ENCODE results near the gene COL6A3. TPM values are rescaled to one million over a fixed set of nuclear protein-coding genes. Genes with fewer than 3 reads are reported as not detected.
"Not testable (repeated sequence)": the region's sequence is repeated elsewhere in the genome, so short reads cannot be mapped to it uniquely, and the experiment has no call there.

COL6A3 gene
- total RNA-seq, 2 experiments from 2014 or later, result 0.90 to 1.3 TPM

DNA sequence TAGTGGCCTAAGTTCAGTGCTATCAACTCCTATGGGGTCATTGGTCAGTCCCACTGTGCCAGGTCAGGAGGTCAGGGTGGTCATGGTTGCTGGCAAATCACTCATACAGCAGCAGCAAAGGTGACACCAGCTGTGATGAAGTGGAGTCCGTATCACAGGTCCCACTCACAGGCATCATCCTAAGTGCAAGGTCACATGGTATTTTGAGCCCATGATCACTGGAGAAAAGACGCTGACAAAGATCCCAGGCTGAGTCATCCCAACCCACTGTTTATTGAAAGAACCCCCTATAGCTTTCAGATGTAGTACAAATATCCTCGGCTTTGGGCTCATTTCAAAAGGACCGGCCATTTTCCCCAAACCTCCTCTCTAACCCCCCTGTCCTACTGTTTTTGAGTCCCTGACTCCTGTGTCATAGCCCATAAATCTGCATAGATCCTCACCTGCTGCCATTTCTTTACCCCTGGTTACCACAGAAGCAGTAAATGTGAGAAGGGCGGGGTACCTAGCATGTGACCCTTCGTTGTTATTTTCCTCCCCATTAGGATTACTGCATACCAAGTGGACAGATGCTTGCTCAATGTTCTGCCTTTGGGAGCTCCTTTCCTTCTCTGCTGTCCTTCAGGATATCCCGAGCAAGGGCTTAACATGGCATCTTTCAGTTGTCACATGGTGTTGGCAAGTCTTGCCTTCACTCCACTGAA is 107.7 kb downstream of the COL6A3 start:
- Mint-ChIP-seq H3K4me3 (no peak overlapping the region), H3K4me1 (no peaks in the 10 kb centered on the region), H3K36me3 (ENCODE audit: low read depth) (no peaks in the 10 kb centered on the region), H3K9me3 (peaks cover 10% of the 10 kb centered on the region), H3K27me3 (peaks cover 6% of the 10 kb centered on the region), H3K27ac (no peak overlapping the region)
- POLR2A ChIA-PET, result no interaction called here
- CTCF ChIA-PET, result no interaction called here
- no peak for DNase-seq

DNA sequence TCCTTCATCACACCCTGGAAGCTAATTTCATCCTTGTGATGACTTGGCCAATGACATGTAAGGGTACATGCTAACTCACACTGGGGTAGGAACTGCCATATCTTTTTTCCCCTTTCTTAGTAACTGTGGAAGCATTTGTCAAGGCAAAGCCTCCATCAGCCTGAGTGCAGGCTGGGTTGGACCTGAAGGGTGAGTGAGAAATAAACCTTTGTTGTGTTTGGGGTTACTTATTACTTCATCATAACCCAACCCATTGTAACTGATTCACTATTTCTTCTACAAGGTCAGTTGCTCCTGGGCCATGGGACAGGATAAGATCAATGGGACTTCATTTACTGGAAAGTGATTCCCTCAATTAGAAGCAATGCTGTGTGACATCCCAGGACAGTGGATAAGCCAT is 108.4 kb downstream of the COL6A3 start:
- Mint-ChIP-seq H3K27me3 (peaks cover 6% of the 10 kb centered on the region), H3K4me3 (no peak overlapping the region), H3K9me3 (peaks cover 10% of the 10 kb centered on the region), H3K4me1 (no peaks in the 10 kb centered on the region), H3K36me3 (ENCODE audit: low read depth) (no peaks in the 10 kb centered on the region), H3K27ac (no peak overlapping the region)
- CTCF ChIA-PET, result no interaction called here
- DNase-seq, result no peak
- POLR2A ChIA-PET, result no interaction called here

DNA sequence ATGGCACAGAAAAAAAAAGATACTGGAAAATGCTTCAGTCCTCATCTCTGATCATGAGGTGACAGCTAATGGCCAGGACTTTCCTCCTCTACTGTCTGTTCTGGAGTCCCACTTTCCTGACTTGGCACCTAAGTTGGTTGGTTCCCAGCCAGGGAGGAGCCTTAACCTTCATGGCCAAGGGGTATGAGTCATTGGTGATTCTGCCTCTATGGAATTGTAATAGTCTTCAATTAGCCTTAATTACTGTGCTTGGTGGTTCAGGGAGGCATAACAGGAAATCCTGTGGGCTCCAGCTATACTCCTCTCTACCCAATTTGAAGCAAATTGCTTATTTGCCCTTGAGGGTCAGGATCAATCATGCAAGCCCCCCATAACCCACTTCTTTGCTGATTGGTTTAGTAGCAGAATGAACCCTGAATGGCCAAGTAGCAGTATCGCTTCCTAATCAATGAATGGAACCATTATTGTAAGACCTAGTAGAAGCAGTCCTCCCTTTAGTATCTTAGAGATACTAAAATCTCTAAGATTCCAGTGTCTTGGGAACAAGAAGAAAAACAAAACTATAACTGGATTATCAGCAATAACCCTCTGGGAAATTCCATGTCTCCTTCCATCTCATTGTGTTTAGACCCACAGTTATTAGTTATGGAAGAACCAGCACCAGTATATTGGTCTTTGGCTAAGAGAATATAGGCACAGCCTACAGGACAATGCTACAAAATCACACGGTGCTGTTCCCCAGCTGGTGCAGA is 109.0 kb downstream of the COL6A3 start:
- no peaks in the 10 kb centered on the region for H3K36me3 Mint-ChIP-seq (ENCODE audit: low read depth)
- no peak for DNase-seq
- peaks cover 6% of the 10 kb centered on the region for H3K27me3 Mint-ChIP-seq
- no peak overlapping the region for H3K27ac Mint-ChIP-seq
- H3K9me3 Mint-ChIP-seq, result peaks cover 10% of the 10 kb centered on the region
- no peak overlapping the region for H3K4me3 Mint-ChIP-seq
- ChIA-PET POLR2A (no interaction called here), CTCF (no interaction called here)
- no peaks in the 10 kb centered on the region for H3K4me1 Mint-ChIP-seq

DNA sequence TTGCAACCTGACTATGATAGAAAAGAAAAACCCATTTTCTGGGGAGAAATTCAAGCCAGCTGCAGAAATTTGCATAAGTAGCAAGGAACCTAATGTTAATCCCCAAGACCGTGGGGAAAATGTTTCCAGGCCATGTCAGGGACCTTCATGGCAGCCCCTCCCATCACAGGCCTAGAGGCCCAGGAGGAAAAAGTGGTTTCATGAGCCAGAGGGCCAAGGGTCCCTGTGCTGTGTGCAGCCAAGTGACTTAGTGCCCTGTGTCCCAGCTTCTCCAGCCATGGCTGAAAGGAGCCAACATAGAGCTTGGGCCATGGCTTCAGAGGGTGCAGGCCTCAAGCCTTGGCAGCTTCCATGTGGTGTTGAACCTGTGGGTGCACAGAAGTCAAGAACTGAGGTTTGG is 110.7 kb downstream of the COL6A3 start:
- peaks cover 10% of the 10 kb centered on the region for H3K9me3 Mint-ChIP-seq
- H3K27me3 Mint-ChIP-seq; H3K4me1 Mint-ChIP-seq; H3K27ac Mint-ChIP-seq; CTCF ChIA-PET; H3K4me3 Mint-ChIP-seq; H3K36me3 Mint-ChIP-seq (ENCODE audit: low read depth); DNase-seq; POLR2A ChIA-PET: not testable (repeated sequence)

DNA sequence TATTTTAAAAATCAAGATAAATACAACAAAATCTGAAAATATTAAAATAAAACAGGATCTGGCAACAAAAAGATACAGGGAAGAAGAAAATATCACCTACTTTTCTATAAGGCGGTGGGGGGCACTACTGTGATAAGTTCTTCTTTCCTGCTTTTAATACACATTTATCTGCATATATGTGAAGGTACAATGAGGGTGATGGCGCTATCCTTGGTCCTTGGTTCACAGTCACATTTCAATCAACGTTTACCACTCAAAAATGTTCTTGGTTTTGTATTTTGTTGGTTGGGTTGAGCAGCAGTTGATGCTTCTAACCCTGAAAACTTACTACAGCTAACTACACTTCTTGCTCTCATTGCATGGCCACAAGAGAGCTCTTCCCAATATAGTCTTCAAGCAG is 112.4 kb downstream of the COL6A3 start:
- DNase-seq, result no peak
- Mint-ChIP-seq H3K27ac (no peak overlapping the region), H3K9me3 (peaks cover 10% of the 10 kb centered on the region), H3K27me3 (peaks cover 9% of the 10 kb centered on the region), H3K4me1 (no peaks in the 10 kb centered on the region), H3K36me3 (ENCODE audit: low read depth) (no peaks in the 10 kb centered on the region), H3K4me3 (no peak overlapping the region)
- ChIA-PET CTCF (no interaction called here), POLR2A (no interaction called here)

DNA sequence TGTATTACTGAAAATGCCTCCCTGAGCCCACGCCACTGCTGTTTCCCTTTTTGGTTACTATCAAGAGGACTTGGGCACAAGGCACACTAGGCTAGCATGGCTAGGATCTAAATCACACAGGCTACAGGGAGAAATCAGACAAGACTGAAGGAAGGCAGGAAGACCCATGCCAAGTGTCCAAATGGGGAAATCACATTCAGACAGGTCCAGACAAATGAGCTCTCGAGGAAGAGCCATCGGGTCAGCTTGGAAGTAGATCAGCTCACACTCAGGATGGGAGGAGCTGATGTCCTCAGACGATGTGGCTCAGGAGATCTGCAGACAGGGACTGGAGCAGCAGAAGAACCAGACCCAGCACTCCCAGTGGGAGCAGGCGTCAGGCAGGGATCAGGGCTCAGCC is 113.2 kb downstream of the COL6A3 start:
- ChIA-PET CTCF (no interaction called here), POLR2A (no interaction called here)
- Mint-ChIP-seq H3K4me1 (no peaks in the 10 kb centered on the region), H3K9me3 (peaks cover 10% of the 10 kb centered on the region), H3K27me3 (peaks cover 12% of the 10 kb centered on the region), H3K27ac (no peak overlapping the region), H3K4me3 (no peak overlapping the region), H3K36me3 (ENCODE audit: low read depth) (no peaks in the 10 kb centered on the region)
- DNase-seq, result no peak

DNA sequence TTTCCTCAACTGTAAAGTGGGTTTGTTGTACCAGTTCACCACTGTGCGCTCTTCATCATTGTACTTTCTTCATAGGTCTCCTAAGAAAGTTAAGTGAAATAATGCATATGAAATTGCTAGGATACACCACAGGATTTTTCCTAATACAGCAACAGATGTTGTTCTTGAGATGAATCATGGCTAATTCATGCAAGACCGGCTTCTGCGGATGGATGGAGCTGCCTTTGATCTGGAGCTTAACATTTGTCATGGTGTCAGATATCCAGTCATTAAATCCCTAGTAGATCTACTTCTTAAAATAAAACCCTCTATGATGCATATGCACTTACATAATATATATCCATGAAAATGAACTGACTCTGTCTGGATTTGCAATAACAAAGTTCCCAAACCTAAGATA is 114.1 kb downstream of the COL6A3 start:
- ChIA-PET CTCF (no interaction called here), POLR2A (no interaction called here)

DNA sequence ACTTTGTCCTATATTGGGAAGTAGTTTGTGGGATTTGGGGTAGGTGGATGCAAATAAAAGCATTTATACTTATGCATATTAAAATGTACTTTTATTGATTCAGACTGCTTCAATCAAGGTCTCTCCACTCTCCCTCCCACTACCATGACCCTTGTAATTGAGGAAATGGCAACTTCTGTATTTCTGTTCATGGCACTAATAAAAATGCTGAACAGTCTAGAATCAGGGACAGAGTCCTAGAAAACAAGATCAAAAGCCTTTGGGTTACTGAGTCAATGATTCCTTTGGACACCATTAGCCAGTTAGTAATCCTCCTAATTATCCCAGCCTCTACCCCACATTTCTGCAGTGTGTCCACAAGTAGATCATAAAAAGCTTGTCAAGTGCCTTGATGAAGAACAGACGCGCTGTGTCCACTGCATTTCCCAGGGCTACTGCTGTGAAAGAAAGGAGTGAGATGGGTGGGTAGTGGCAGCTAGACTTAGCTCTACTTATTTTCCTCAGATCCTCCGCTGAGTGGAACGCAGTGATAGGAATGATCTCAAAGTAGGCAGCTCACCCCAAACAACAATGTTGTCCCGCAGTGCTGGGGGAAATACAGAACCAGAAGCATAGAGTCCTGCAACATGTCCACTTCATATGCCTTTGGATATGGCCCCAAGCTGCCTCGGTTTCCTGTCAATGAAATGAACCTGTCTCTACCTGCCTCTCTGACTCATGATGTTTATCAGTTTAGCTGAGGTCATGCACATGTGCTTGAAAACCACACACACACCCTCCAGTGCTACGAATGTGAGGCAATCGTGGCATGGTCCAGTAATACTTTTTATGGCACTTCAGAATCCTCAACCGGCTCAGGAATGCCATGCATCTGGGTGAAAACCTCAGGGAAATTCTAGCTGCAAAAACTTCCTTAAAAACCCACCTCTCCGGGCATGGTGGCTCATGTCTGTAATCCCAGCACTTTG is 115.5 kb downstream of the COL6A3 start:
- ChIA-PET CTCF (no interaction called here), POLR2A (no interaction called here)
- H3K9me3 Mint-ChIP-seq, result peaks cover 8% of the 10 kb centered on the region
- H3K36me3 Mint-ChIP-seq (ENCODE audit: low read depth), result no peaks in the 10 kb centered on the region
- no peak for DNase-seq
- no peak overlapping the region for H3K4me3 Mint-ChIP-seq
- H3K27me3 Mint-ChIP-seq, result peaks cover 17% of the 10 kb centered on the region
- no peaks in the 10 kb centered on the region for H3K4me1 Mint-ChIP-seq
- no peak overlapping the region for H3K27ac Mint-ChIP-seq

More for the DNA sequence above, 114.1 kb downstream of the COL6A3 start:
- Mint-ChIP-seq H3K4me3 (no peak overlapping the region), H3K27ac (no peak overlapping the region), H3K27me3 (peaks cover 12% of the 10 kb centered on the region), H3K36me3 (ENCODE audit: low read depth) (no peaks in the 10 kb centered on the region), H3K9me3 (peaks cover 9% of the 10 kb centered on the region), H3K4me1 (no peaks in the 10 kb centered on the region)
- DNase-seq, result no peak

DNA sequence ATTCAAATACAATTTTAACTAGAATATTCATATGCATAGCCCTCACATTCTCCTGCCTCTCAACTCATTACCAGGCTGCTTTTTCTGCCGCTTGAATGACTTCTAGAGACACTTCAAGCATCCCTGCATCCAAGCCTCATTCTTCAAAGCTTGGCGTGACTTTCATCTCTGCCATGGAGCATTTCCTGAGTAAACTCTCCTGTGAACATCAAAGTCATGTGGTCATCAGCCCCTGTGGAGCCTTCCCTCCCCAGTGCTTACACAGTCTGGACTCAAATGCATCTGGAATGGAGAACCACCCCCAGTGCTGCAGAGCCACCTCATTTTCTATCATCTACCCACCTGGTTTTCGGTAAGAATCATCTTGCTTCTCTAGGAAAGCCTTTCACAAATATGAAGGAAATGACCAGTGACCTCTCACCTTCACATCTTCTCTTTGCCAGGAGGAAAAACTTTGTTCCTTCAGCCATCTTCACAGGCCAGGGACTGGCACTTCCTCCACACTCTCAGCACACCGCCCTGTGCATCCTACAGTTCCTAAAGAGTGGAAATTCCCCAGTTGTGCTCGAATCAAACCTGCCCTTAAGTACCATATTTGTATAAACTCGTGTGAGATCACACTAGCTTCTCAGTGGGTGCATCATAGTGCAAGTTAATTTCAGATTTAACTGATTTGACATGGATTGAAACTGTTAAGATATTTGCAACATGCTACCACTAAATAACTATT is 116.4 kb downstream of the COL6A3 start:
- POLR2A ChIA-PET, result no interaction called here
- CTCF ChIA-PET, result no interaction called here

DNA sequence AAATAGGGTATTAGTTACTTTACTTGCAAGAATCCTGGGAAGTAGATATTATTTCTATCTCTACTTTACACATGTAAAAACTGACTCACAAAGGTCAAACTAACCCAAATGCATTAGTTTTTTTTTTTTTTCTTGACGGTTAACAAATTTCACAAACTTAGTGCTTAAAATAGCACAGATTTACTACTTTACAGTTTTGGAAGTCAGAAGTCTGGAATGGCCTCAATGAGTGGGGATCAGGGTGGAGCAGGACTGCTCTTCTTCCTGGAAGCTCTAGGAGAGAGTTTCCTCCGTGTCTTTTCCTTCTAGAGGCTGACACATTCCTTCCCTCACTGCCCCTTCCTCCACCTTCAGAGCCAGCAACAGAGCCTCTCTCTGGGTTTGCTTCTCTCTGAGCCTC is 117.2 kb downstream of the COL6A3 start:
- Mint-ChIP-seq H3K4me3 (no peak overlapping the region), H3K27ac (no peak overlapping the region), H3K9me3 (peaks cover 1% of the 10 kb centered on the region), H3K36me3 (ENCODE audit: low read depth) (no peaks in the 10 kb centered on the region), H3K27me3 (peaks cover 22% of the 10 kb centered on the region), H3K4me1 (no peaks in the 10 kb centered on the region)
- ChIA-PET CTCF (no interaction called here), POLR2A (no interaction called here)
- no peak for DNase-seq

More for the DNA sequence above, 116.4 kb downstream of the COL6A3 start:
- Mint-ChIP-seq H3K9me3 (peaks cover 5% of the 10 kb centered on the region), H3K27me3 (peaks cover 19% of the 10 kb centered on the region), H3K27ac (no peak overlapping the region), H3K4me3 (no peak overlapping the region), H3K4me1 (no peaks in the 10 kb centered on the region), H3K36me3 (ENCODE audit: low read depth) (no peaks in the 10 kb centered on the region)
- DNase-seq, result no peak

DNA sequence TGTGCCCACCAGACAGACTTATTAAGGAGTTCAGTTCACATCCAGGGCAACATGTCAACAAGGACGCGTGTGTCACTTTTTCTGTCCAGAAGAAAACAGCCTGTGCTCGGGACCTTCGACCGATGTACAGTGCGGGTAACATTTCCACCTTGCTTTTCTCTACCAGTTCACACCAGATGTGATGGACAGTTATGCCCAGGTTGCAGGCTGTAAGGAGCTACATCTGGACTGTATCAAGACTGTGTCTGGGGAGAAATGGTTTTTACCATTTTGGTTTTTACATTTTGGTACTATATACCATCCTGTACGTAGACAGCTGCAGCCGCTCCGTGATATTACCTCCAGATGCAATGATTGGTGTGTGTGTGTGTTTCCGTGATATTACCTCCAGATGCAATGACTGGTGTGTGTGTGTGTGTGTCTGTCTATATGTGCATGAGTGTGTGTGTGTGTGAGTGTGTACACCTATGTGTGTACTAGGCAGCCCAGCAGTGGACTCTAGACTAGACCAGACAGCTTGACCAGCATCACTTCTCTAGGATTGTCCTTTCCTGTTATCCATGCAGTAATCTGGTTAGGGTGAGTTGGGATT is 118.0 kb downstream of the COL6A3 start:
- Mint-ChIP-seq H3K4me1 (peaks cover 5% of the 10 kb centered on the region), H3K27ac (no peak overlapping the region), H3K27me3 (peaks cover 29% of the 10 kb centered on the region), H3K4me3 (no peak overlapping the region), H3K9me3 (no peaks in the 10 kb centered on the region), H3K36me3 (ENCODE audit: low read depth) (no peaks in the 10 kb centered on the region)
- DNase-seq, result no peak
- ChIA-PET POLR2A (no interaction called here), CTCF (no interaction called here)

DNA sequence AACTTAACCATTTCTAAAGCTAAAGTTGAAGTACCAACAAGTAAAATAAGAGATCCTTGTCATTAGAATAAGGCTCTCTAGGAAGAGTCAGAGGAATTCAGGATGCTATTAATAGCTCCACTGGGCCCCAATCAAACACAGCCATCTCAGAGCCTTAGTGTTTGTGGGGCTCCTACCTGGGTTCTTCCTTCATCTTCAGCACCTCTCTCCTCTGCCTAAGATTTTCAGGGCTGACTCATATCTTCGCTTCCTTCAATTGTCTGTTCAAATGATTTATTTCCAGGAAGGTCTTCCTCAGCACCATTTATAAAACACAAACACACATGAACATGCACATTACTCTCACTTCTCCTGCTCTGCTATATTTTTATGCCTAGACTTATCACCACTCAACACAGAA is 119.5 kb downstream of the COL6A3 start:
- no peak overlapping the region for H3K4me3 Mint-ChIP-seq
- no peaks in the 10 kb centered on the region for H3K36me3 Mint-ChIP-seq (ENCODE audit: low read depth)
- H3K9me3 Mint-ChIP-seq, result no peaks in the 10 kb centered on the region
- CTCF ChIA-PET, result no interaction called here
- peaks cover 32% of the 10 kb centered on the region for H3K27me3 Mint-ChIP-seq
- no peak overlapping the region for H3K27ac Mint-ChIP-seq
- POLR2A ChIA-PET, result no interaction called here
- DNase-seq, result no peak
- peaks cover 5% of the 10 kb centered on the region for H3K4me1 Mint-ChIP-seq

DNA sequence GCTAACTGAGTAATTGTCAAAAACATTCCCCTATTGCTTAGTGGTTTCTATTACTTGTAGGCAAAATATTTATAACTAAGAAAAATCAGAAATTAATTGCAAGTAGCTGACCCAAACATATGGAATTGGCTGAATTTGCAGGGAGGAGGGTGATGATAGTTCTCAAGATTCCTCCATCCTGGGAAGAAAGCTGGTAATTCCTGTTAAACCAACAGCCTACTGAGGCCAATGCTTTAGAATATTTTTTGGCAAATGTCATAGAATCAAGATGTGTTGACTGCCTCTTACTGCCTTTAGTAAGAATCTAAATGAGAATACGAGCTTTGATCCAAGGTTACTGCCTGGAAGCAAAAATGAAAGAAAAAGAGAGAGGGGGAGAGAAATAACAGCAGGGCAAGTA is 120.0 kb downstream of the COL6A3 start:
- Mint-ChIP-seq H3K36me3 (ENCODE audit: low read depth) (no peaks in the 10 kb centered on the region), H3K4me3 (no peak overlapping the region), H3K27me3 (peaks cover 36% of the 10 kb centered on the region), H3K9me3 (no peaks in the 10 kb centered on the region), H3K27ac (no peak overlapping the region), H3K4me1 (peaks cover 5% of the 10 kb centered on the region)
- ChIA-PET POLR2A (no interaction called here), CTCF (no interaction called here)
- DNase-seq, result no peak

Data from activated CD4-positive, alpha-beta memory T cell treated with anti-CD3 and anti-CD28 coated beads, Interleukin-2, amount 10 ng/mL, durations not matched to agents 7 days and 5 days (primary cell).